ENCODE measurements around the gene EPN1.

EPN1 gene

DNA sequence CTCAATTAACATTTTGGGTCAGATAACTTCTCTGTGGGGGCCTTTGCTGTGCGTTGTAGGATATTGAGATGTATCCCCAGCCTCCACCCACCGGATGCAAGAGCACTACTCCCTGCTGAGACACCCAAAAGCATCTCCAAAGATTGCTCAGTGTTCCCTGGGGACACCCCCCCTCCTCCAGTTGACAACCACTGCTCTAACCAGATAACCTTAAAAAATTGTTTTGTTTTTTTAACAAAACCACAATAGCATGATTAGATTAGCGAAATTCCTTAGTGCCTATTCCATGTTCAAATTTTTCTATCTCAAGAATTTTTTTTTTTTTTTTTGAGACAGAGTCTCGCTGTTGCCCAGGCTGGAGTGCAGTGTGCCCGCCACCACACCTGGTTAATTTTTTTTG lies 2.6 kb upstream of the EPN1 start:
- TF ChIP-seq MYC (IDR thresholded peaks at IDR 0.05; ENCODE audit: low read depth, low read length) (no peak), POLR2A (IDR thresholded peaks at IDR 0.05; ENCODE audit: extremely low read depth, insufficient read length) (no peak)
- TF ChIP-seq, protein P1, sequence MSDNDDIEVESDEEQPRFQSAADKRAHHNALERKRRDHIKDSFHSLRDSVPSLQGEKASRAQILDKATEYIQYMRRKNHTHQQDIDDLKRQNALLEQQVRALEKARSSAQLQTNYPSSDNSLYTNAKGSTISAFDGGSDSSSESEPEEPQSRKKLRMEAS (IDR thresholded peaks at IDR 0.05; ENCODE audit: low read depth, low read length), result no peak
- TF ChIP-seq, protein P2, sequence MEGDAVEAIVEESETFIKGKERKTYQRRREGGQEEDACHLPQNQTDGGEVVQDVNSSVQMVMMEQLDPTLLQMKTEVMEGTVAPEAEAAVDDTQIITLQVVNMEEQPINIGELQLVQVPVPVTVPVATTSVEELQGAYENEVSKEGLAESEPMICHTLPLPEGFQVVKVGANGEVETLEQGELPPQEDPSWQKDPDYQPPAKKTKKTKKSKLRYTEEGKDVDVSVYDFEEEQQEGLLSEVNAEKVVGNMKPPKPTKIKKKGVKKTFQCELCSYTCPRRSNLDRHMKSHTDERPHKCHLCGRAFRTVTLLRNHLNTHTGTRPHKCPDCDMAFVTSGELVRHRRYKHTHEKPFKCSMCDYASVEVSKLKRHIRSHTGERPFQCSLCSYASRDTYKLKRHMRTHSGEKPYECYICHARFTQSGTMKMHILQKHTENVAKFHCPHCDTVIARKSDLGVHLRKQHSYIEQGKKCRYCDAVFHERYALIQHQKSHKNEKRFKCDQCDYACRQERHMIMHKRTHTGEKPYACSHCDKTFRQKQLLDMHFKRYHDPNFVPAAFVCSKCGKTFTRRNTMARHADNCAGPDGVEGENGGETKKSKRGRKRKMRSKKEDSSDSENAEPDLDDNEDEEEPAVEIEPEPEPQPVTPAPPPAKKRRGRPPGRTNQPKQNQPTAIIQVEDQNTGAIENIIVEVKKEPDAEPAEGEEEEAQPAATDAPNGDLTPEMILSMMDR (IDR thresholded peaks at IDR 0.05; ENCODE audit: low read depth, low read length), result no peak
- peak; percentile 90 for DNase-seq (ENCODE audit: low read depth)
- no peak overlapping the region for H3K4me3 ChIP-seq (ENCODE audit: low read depth, low read length)

DNA sequence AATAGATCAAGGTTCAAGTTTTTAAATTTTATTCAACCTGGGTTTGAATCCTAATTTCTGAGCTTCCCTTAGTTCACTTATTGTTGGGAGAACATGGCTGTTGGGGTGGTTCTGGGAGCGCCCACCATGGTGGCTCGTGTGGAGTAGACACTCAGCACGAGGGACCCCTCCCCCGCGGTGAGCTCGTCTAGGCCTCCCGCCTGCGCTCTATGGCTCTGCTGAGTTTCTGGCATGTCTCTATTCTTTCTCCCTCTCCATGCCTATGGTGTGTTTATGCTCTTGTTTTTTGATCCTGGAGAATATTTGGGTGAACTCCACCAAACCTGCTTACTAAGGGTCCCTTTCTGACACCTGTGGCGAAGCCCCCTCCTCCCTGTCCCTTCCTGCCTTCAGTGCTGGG lies 1.6 kb upstream of the EPN1 start:
- TF ChIP-seq MYC (IDR thresholded peaks at IDR 0.05; ENCODE audit: low read depth, low read length) (no peak), POLR2A (IDR thresholded peaks at IDR 0.05; ENCODE audit: extremely low read depth, insufficient read length) (no peak)
- TF ChIP-seq, protein P2 (IDR thresholded peaks at IDR 0.05; ENCODE audit: low read depth, low read length), result no peak
- TF ChIP-seq, protein P1 (IDR thresholded peaks at IDR 0.05; ENCODE audit: low read depth, low read length), result no peak
- no peak for DNase-seq (ENCODE audit: low read depth)
- H3K4me3 ChIP-seq (ENCODE audit: low read depth, low read length), result no peak overlapping the region

DNA sequence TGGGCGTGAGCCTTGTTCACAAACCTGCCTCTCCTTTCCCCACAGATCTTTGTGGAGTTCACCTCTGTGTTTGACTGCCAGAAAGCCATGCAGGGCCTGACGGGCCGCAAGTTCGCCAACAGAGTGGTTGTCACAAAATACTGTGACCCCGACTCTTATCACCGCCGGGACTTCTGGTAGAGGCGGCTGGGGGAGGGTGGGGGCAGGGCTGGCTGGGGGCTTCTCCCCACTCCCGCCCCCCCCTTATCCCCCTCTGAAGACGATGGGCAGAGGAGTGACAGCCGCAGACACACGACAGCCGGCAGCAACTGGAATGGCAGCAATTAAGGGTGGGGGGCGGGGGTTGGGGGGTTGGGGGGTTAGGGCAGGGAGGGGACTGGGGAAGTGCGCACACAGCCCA lies 1.1 kb upstream of the EPN1 start:
- no peak for DNase-seq (ENCODE audit: low read depth)
- no peak overlapping the region for H3K4me3 ChIP-seq (ENCODE audit: low read depth, low read length)
- TF ChIP-seq, protein P1 (IDR thresholded peaks at IDR 0.05; ENCODE audit: low read depth, low read length), result no peak
- TF ChIP-seq POLR2A (IDR thresholded peaks at IDR 0.05; ENCODE audit: extremely low read depth, insufficient read length), result no peak
- TF ChIP-seq MYC (IDR thresholded peaks at IDR 0.05; ENCODE audit: low read depth, low read length), result no peak
- TF ChIP-seq, protein P2 (IDR thresholded peaks at IDR 0.05; ENCODE audit: low read depth, low read length), result no peak

DNA sequence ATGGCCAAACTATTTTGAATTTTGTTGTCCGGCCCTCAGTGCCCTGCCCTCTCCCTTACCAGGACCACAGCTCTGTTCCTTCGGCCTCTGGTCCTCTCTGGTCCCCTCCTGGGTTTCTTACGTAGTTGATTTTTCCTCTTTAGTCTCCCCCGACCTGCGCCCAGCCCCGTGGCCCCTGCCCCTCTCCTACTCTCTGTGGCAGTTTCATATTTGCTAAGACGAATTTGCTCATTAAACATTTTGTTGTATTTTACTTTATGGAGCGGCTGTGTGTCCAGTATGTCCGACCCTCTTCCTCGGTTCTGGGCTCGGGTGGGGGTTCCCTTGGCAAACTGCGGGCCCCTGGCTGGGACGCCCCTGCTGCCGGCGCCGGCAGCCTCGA lies 576 bp upstream of the EPN1 start:
- peak overlapping the region; percentile 32 for H3K4me3 ChIP-seq (ENCODE audit: low read depth, low read length)
- no peak for TF ChIP-seq MYC (IDR thresholded peaks at IDR 0.05; ENCODE audit: low read depth, low read length)
- TF ChIP-seq, protein P2 (IDR thresholded peaks at IDR 0.05; ENCODE audit: low read depth, low read length), result no peak
- TF ChIP-seq, protein P1 (IDR thresholded peaks at IDR 0.05; ENCODE audit: low read depth, low read length), result no peak
- TF ChIP-seq POLR2A (IDR thresholded peaks at IDR 0.05; ENCODE audit: extremely low read depth, insufficient read length), result no peak
- DNase-seq (ENCODE audit: low read depth), result no peak

DNA sequence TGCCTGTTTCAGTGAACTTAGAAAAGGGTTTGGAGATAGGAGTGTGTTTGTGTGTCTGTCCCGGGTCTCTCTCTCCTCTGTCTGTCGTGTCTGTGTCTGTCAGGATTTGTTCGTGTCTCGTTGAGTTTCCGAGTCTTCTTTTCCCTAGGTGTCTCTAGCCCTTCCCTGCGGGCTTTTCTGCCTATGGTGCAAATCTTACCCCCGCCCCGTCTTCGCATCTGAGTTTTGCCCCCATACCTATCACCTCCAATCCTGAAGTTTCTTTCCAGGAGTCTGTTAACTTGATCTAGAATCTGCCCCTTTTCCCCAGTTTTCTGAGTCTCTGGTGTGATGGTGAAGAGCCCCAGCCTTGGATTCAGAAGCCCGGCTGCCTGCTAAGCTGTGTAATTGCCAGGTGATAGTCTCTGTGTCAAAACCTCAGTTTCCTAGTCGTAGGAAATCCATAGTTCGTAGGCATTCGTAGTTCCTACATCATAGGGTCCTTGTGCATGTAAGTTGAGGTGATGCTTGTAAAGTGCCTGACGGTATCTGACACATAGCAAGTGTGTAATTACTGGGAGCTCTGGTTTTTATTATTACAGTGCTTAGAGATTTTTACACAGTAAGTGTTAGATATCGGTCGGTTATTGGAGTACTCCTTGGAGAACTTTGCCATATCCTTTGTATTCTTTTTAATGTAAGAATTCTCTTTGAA lies 782 bp downstream of the EPN1 start:
- peak overlapping the region; percentile 86 for H3K4me3 ChIP-seq (ENCODE audit: low read depth, low read length)
- DNase-seq (ENCODE audit: low read depth), result no peak
- TF ChIP-seq MYC (IDR thresholded peaks at IDR 0.05; ENCODE audit: low read depth, low read length) (no peak), POLR2A (IDR thresholded peaks at IDR 0.05; ENCODE audit: extremely low read depth, insufficient read length) (no peak)
- TF ChIP-seq, protein P2 (IDR thresholded peaks at IDR 0.05; ENCODE audit: low read depth, low read length), result no peak
- TF ChIP-seq, protein P1 (IDR thresholded peaks at IDR 0.05; ENCODE audit: low read depth, low read length), result no peak

Measured in NB4 (cell line).